ENCODE measurements around the gene DNAJB12.

Gene DNAJB12

DNA sequence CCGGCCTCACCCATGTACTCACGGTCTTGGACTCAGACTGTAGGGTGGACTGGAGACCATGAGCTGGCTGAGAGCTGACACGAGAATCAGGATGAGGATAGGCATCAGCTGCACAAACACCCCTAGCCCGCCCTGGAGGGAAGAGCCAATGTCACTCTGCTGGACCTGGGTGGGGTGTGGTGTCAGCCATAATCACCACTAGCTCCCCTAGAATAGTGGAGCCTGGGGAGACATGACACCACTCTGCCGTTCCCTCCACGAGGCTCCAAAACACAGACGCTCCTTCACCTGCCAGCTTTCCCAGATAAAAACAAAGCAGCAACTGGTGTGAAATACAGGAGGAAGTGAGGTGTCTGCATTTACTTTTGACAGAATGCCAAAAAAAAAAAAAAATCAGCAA is 16.5 kb downstream of the DNAJB12 start:
- no peaks in the 10 kb centered on the region for H3K27me3 ChIP-seq (ENCODE audit: control insufficient read depth in 2 of 2, insufficient read depth in 2 of 2, low read length in 2 of 2)
- no peak overlapping the region for H3K27ac ChIP-seq (ENCODE audit: low read depth in 2 of 2, low read length in 2 of 2)
- peaks cover 25 to 30% of the 10 kb centered on the region in 2 donors for H3K4me1 ChIP-seq (ENCODE audit: control insufficient read depth in 2 of 2, insufficient read depth in 2 of 2, low read length in 2 of 2)
- H3K36me3 ChIP-seq (ENCODE audit: control insufficient read depth in 2 of 2, insufficient read depth in 2 of 2, low read length in 2 of 2) = peaks cover 56 to 57% of the 10 kb centered on the region in 2 donors
- H3K9ac ChIP-seq (ENCODE audit: low read depth in 1 of 2, low read length in 2 of 2) = no peak overlapping the region
- H3K4me3 ChIP-seq (ENCODE audit: low read length in 2 of 2) = no peak overlapping the region
- H3K9me3 ChIP-seq (ENCODE audit: control insufficient read depth in 2 of 2, low read length in 2 of 2) = no peaks in the 10 kb centered on the region

DNA sequence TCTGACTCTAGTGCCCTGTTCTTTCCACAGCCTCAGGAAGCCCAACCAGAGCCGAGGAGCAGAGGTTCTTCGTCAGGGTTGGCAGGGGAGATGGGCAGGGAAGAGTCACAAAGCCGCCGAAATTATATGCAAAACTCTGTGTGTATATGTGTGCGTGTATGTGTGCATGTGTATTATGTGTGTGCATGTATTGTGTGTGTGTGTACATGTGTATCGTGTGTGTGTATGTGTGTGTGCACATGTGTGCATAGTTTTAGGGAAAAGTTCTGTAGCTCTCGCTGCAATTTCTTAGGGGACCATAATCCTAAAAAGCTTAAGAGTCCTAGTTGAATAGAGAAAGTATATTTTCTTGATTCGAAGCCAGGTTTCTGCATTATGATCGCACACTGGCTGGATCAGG is 17.0 kb downstream of the DNAJB12 start:
- peaks cover 52 to 53% of the 10 kb centered on the region in 2 donors for H3K36me3 ChIP-seq (ENCODE audit: control insufficient read depth in 2 of 2, insufficient read depth in 2 of 2, low read length in 2 of 2)
- H3K9ac ChIP-seq (ENCODE audit: low read depth in 1 of 2, low read length in 2 of 2) = no peak overlapping the region
- H3K9me3 ChIP-seq (ENCODE audit: control insufficient read depth in 2 of 2, low read length in 2 of 2) = no peaks in the 10 kb centered on the region
- peaks cover 25 to 30% of the 10 kb centered on the region in 2 donors for H3K4me1 ChIP-seq (ENCODE audit: control insufficient read depth in 2 of 2, insufficient read depth in 2 of 2, low read length in 2 of 2)
- H3K27me3 ChIP-seq (ENCODE audit: control insufficient read depth in 2 of 2, insufficient read depth in 2 of 2, low read length in 2 of 2) = no peaks in the 10 kb centered on the region
- no peak overlapping the region for H3K4me3 ChIP-seq (ENCODE audit: low read length in 2 of 2)
- no peak overlapping the region for H3K27ac ChIP-seq (ENCODE audit: low read depth in 2 of 2, low read length in 2 of 2)

DNA sequence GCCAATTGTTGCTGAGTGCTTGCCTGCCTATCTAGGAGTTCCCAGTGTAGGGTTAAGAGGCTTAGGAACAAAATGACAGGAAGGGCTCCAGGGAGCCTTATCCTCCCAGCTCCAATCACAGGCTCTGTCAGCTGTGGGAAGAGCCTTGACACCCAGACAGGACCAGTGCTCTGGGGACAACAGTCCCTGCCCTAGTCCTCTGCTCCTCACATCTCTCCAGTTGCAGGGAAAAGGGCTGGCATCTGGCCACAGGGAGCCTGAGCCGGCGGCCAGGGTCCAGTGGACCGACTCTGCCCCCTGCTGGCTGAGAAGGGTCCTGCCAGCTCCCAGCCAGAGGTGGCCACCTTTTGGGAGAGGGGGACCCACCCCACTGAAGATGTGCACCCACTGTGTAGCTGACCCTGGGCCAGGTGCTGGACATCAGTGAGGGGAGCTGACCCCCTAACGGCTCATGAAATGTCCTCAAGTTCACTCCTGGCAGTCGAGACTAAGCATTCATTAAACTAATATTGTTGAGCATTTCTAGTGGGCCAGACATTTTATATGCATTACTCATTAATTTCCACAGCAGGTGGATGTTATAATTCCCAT is 17.6 kb downstream of the DNAJB12 start:
- H3K27ac ChIP-seq (ENCODE audit: low read depth in 2 of 2, low read length in 2 of 2) = no peak overlapping the region
- no peaks in the 10 kb centered on the region for H3K27me3 ChIP-seq (ENCODE audit: control insufficient read depth in 2 of 2, insufficient read depth in 2 of 2, low read length in 2 of 2)
- no peak overlapping the region for H3K4me3 ChIP-seq (ENCODE audit: low read length in 2 of 2)
- H3K9me3 ChIP-seq (ENCODE audit: control insufficient read depth in 2 of 2, low read length in 2 of 2) = no peaks in the 10 kb centered on the region
- peaks cover 47 to 49% of the 10 kb centered on the region in 2 donors for H3K36me3 ChIP-seq (ENCODE audit: control insufficient read depth in 2 of 2, insufficient read depth in 2 of 2, low read length in 2 of 2)
- H3K9ac ChIP-seq (ENCODE audit: low read depth in 1 of 2, low read length in 2 of 2) = no peak overlapping the region
- peaks cover 28 to 33% of the 10 kb centered on the region in 2 donors for H3K4me1 ChIP-seq (ENCODE audit: control insufficient read depth in 2 of 2, insufficient read depth in 2 of 2, low read length in 2 of 2)

DNA sequence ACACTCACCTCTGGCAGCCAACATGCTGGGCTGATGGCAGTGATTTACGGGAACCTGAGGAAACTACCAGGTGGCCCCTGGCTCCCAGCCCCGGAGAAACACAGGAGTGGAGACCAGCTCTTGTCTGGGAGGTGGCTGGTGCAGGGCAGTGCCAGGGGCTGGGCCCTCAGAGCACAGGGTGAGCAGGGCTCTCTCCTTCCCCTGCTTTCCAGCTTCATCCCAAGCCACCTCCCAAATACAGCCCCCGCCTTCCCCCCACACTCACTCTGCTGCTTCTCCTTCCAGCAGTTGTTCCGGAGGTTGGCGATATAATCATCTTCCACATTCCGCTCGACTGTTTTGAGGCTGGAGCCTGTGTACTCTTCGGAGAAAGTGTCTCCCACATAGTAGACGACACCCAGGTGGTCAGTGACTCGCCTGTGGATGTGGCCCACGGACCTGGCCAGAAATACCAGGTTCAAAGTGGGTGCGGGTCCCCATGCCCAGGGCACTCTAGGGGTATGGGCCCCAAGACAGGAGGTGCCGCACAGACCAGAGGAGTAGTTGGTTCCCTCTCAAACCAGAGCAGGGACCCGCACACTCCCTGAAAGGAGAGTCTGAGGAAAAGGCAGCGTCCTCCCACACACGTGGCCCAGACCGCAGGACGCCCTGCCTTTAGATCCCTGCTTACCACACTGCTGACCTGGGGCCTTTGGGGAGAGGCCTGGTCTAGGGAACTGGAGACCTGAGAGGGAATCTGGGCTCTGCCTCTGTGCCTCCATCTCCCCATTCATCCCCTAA is 18.3 kb downstream of the DNAJB12 start:
- peaks cover 43 to 47% of the 10 kb centered on the region in 2 donors for H3K36me3 ChIP-seq (ENCODE audit: control insufficient read depth in 2 of 2, insufficient read depth in 2 of 2, low read length in 2 of 2)
- H3K4me1 ChIP-seq (ENCODE audit: control insufficient read depth in 2 of 2, insufficient read depth in 2 of 2, low read length in 2 of 2) = peaks cover 34 to 39% of the 10 kb centered on the region in 2 donors
- H3K9ac ChIP-seq (ENCODE audit: low read depth in 1 of 2, low read length in 2 of 2) = no peak overlapping the region
- no peak overlapping the region for H3K4me3 ChIP-seq (ENCODE audit: low read length in 2 of 2)
- no peaks in the 10 kb centered on the region for H3K27me3 ChIP-seq (ENCODE audit: control insufficient read depth in 2 of 2, insufficient read depth in 2 of 2, low read length in 2 of 2)
- H3K9me3 ChIP-seq (ENCODE audit: control insufficient read depth in 2 of 2, low read length in 2 of 2) = no peaks in the 10 kb centered on the region
- H3K27ac ChIP-seq (ENCODE audit: low read depth in 2 of 2, low read length in 2 of 2) = peak overlapping the region; percentile 11 to 77

DNA sequence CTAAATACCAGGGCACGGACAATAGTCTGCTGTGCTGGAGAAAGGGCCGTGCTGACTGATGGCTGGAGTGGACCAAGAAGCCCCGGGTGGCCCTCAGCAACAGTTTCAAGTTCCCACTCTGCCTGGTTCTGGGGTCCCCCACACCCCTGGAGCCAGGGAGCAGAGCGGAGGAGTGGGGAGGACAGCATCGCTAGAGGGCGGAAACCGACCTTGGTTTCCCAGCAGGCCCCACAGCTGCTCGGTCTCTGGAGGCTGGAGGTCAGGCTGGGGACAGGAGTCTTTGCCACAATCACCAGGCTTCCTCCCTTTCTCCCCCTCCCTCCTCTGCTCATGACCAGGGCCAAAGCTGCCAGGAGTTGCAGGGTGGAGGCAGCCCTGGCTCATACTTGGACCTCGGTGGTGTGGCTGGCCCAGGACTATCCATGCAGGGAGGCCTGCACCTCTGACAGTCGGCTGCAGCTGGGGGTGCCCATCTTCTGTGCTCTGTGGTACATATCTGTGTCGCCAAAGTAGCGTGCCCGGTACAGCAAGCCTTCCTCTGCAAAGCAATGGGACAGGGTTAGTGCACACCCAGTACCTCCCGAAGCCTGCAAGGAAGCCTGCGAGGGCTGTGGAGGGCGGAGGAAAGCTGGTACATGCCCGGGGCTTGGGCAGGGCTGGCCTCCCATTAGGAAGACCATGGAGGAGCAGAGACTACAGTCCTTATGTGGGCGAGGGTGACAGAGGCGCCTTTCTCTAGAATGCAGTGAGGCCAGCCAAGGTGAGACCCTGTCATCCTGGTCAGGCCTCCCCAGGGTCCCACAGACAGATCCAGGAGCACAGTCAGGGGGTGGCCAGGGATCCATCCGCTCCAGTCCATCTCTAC is 19.1 kb downstream of the DNAJB12 start:
- H3K9ac ChIP-seq (ENCODE audit: low read depth in 1 of 2, low read length in 2 of 2) = peak overlapping the region; percentile 6 to 19
- H3K4me3 ChIP-seq (ENCODE audit: low read length in 2 of 2) = no peak overlapping the region
- H3K36me3 ChIP-seq (ENCODE audit: control insufficient read depth in 2 of 2, insufficient read depth in 2 of 2, low read length in 2 of 2) = peaks cover 36 to 41% of the 10 kb centered on the region in 2 donors
- peaks cover 41 to 45% of the 10 kb centered on the region in 2 donors for H3K4me1 ChIP-seq (ENCODE audit: control insufficient read depth in 2 of 2, insufficient read depth in 2 of 2, low read length in 2 of 2)
- peak overlapping the region; percentile 67 to 77 for H3K27ac ChIP-seq (ENCODE audit: low read depth in 2 of 2, low read length in 2 of 2)
- H3K27me3 ChIP-seq (ENCODE audit: control insufficient read depth in 2 of 2, insufficient read depth in 2 of 2, low read length in 2 of 2) = no peaks in the 10 kb centered on the region
- no peaks in the 10 kb centered on the region for H3K9me3 ChIP-seq (ENCODE audit: control insufficient read depth in 2 of 2, low read length in 2 of 2)

DNA sequence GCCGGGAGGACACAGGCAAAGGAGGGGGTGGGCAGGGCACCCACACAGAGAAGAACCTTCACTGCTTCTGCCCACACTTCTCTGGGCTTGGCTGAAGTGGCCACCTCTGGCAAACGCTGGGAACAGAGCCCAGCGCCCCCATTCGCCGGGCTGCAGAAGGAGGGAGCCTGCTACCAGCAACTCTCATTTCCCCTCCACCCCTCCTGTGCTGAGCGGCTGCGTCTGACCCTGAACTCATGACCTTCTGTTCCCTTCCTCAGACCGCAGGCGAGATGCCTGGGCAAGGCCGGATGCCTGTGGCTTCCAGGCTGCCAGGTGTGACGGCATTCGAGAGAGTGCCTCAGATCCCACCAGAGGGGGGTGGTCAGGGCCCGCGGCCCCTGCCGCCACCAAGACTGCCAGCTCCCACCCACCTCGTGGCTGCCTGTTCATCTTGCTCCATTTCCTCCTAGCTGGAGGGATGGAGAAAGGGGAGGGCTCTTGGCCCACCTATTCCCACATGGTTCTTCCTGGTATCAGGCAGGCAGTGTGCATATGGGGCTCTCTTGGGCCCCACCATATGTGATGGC is 19.8 kb downstream of the DNAJB12 start:
- Histone ChIP-seq H3K9me3 (ENCODE audit: control insufficient read depth in 2 of 2, low read length in 2 of 2) (no peaks in the 10 kb centered on the region), H3K36me3 (ENCODE audit: control insufficient read depth in 2 of 2, insufficient read depth in 2 of 2, low read length in 2 of 2) (peaks cover 34 to 38% of the 10 kb centered on the region in 2 donors), H3K9ac (ENCODE audit: low read depth in 1 of 2, low read length in 2 of 2) (peak overlapping the region in 1 of 2 donors; percentile 6), H3K27me3 (ENCODE audit: control insufficient read depth in 2 of 2, insufficient read depth in 2 of 2, low read length in 2 of 2) (no peaks in the 10 kb centered on the region), H3K4me3 (ENCODE audit: low read length in 2 of 2) (no peak overlapping the region), H3K4me1 (ENCODE audit: control insufficient read depth in 2 of 2, insufficient read depth in 2 of 2, low read length in 2 of 2) (peaks cover 41% of the 10 kb centered on the region in 2 donors), H3K27ac (ENCODE audit: low read depth in 2 of 2, low read length in 2 of 2) (peak overlapping the region; percentile 67 to 77)

DNA sequence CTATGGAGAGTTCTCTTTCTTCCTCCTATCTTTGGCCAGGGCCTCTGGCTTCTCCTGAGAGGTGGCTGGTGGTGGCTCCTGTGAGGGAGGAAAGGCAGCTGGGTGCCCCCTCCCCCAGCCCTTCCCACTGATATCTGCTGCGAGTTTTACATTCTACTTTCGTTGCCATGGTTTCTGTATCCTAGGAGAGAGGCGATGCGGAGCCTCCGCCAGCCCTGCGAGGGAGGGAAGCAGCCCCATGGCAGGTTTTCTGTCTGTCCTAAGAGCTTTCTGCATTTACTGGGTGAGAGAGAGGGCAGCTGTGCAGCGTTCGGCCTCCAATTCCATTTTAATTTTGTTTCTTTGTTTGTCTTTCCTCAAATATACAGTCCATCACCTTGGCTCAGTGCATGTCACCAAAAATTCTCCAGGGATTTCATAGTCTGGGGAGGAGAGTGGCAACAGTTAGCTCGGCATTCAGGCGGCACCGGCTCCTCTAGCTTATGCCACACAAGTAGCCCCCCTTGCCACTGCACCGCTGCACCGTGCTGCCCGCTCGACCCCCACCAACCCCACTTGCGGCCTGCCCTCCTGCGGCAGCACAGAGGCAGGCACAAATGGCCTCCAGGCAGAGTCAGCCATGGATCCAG is 20.4 kb downstream of the DNAJB12 start:
- Histone ChIP-seq H3K4me1 (ENCODE audit: control insufficient read depth in 2 of 2, insufficient read depth in 2 of 2, low read length in 2 of 2) (peaks cover 41% of the 10 kb centered on the region in 2 donors), H3K4me3 (ENCODE audit: low read length in 2 of 2) (no peak overlapping the region), H3K9ac (ENCODE audit: low read depth in 1 of 2, low read length in 2 of 2) (peak overlapping the region in 1 of 2 donors; percentile 14), H3K27me3 (ENCODE audit: control insufficient read depth in 2 of 2, insufficient read depth in 2 of 2, low read length in 2 of 2) (no peaks in the 10 kb centered on the region), H3K36me3 (ENCODE audit: control insufficient read depth in 2 of 2, insufficient read depth in 2 of 2, low read length in 2 of 2) (peaks cover 34 to 36% of the 10 kb centered on the region in 2 donors), H3K27ac (ENCODE audit: low read depth in 2 of 2, low read length in 2 of 2) (peak overlapping the region; percentile 64 to 77), H3K9me3 (ENCODE audit: control insufficient read depth in 2 of 2, low read length in 2 of 2) (no peaks in the 10 kb centered on the region)

DNA sequence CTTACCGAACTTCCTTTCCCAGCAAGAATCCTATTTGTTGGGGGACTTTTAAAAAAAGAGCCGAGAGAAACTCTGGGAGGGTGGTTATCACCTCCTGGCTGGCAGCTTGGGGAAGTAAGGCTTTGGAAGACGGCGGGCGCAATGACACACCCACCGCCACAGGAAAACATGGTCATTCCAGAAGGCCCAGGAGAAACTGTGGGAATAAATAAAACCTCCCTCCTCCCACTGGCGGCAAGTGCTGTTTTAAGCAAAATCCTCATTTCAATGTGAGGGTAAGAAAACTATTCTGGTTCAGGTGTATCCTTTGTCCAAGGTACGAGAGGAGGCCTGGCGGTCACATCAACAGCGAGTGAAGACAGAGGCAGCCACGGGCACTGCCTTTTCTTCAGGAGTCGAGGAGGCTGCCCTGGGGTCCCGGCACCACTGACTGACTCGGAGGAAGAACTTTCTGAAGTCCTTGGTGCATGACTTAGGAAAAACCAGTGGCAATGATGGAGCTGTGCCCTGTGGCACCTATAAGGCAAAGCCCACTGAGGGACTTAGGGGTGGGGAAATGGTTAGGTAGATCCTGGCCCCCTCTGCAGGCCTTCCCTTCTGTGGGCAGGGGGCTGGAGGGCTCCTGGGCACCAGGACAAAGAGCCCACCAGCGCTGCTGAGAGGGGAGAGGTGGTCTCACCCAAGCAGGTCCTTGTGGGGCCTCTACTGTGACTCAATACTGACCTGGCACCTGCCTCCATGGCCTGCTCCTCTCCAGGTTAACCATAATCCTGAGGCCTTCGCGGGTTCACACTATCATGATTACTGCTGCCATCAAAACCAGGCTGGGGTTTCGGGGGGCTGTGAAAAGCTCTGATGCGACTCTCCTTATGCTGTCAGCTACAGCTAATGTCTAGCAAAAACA is 21.4 kb downstream of the DNAJB12 start:
- no peaks in the 10 kb centered on the region for H3K27me3 ChIP-seq (ENCODE audit: control insufficient read depth in 2 of 2, insufficient read depth in 2 of 2, low read length in 2 of 2)
- peak overlapping the region; percentile 4 to 73 for H3K27ac ChIP-seq (ENCODE audit: low read depth in 2 of 2, low read length in 2 of 2)
- H3K9ac ChIP-seq (ENCODE audit: low read depth in 1 of 2, low read length in 2 of 2) = no peak overlapping the region
- no peak overlapping the region for H3K4me3 ChIP-seq (ENCODE audit: low read length in 2 of 2)
- peaks cover 32 to 34% of the 10 kb centered on the region in 2 donors for H3K36me3 ChIP-seq (ENCODE audit: control insufficient read depth in 2 of 2, insufficient read depth in 2 of 2, low read length in 2 of 2)
- H3K9me3 ChIP-seq (ENCODE audit: control insufficient read depth in 2 of 2, low read length in 2 of 2) = no peaks in the 10 kb centered on the region
- peaks cover 44 to 45% of the 10 kb centered on the region in 2 donors for H3K4me1 ChIP-seq (ENCODE audit: control insufficient read depth in 2 of 2, insufficient read depth in 2 of 2, low read length in 2 of 2)
